ENCODE results near the gene EIF4EBP2.
A peak's percentile ranks its signal among the peaks of the same experiment; 100 is the strongest.

EIF4EBP2 gene

GRCh38 chr10:70459774-70460490 lies 56.0 kb downstream of the EIF4EBP2 start:
- DNase-seq (ENCODE audit: low read depth in 2 of 2), result no peak

GRCh38 chr10:70461397-70462348 lies 57.7 kb downstream of the EIF4EBP2 start:
- DNase-seq (ENCODE audit: low read depth in 2 of 2), result peak in 1 of 2 donors; percentile 24

- DNase-seq (ENCODE audit: low read depth in 2 of 2), result no peak
Observed at GRCh38 chr10:70462349-70462984, 58.5 kb downstream of the EIF4EBP2 start.

GRCh38 chr10:70465278-70465677 lies 61.3 kb downstream of the EIF4EBP2 start:
- no peak for DNase-seq (ENCODE audit: low read depth in 2 of 2)

GRCh38 chr10:70465832-70466231 lies 61.9 kb downstream of the EIF4EBP2 start:
- no peak for DNase-seq (ENCODE audit: low read depth in 2 of 2)

- no peak for DNase-seq (ENCODE audit: low read depth in 2 of 2)
Observed at GRCh38 chr10:70466951-70467350, 63.0 kb downstream of the EIF4EBP2 start.

- no peak for DNase-seq (ENCODE audit: low read depth in 2 of 2)
Observed at GRCh38 chr10:70472799-70473454, 69.0 kb downstream of the EIF4EBP2 start.

GRCh38 chr10:70474780-70475179 lies 70.8 kb downstream of the EIF4EBP2 start:
- no peak for DNase-seq (ENCODE audit: low read depth in 2 of 2)

GRCh38 chr10:70475661-70476060 lies 71.7 kb downstream of the EIF4EBP2 start:
- no peak for DNase-seq (ENCODE audit: low read depth in 2 of 2)

GRCh38 chr10:70476249-70477035 lies 72.5 kb downstream of the EIF4EBP2 start:
- peak in 1 of 2 donors; percentile 18 for DNase-seq (ENCODE audit: low read depth in 2 of 2)

- peak; percentile 40 to 53 for DNase-seq (ENCODE audit: low read depth in 2 of 2)
Observed at GRCh38 chr10:70477661-70478162, 73.8 kb downstream of the EIF4EBP2 start.
